Trophoblast cell (in vitro differentiated cells and primary cell): ENCODE data around the gene MED13L.

Experiments
- DNase-seq, 2 donors: peaks; one replicate each; pipeline ENCODE4 v3.0.0-alpha.2; 2016
- H2AFZ ChIP-seq: 2 replicates; pipeline ENCODE4 v1.6.1; 2013; ENCODE audit warnings: low read length, moderate library complexity, mild to moderate bottlenecking; ENCODE audit not compliant: insufficient read depth, poor library complexity
- H2AK5ac ChIP-seq: 2 replicates; pipeline ENCODE4 v1.6.1; 2013; ENCODE audit warnings: mild to moderate bottlenecking, low read length
- H2BK120ac ChIP-seq: 2 replicates; pipeline ENCODE4 v1.6.1; 2013; ENCODE audit warnings: low read length, mild to moderate bottlenecking, moderate library complexity; ENCODE audit not compliant: insufficient read depth, poor library complexity
- H2BK12ac ChIP-seq: 2 replicates; pipeline ENCODE4 v1.6.1; 2013; ENCODE audit warnings: mild to moderate bottlenecking, low read length, moderate library complexity
- H2BK5ac ChIP-seq: 2 replicates; pipeline ENCODE4 v1.6.1; 2013; ENCODE audit warnings: low read length, low read depth, moderate library complexity, mild to moderate bottlenecking; ENCODE audit not compliant: poor library complexity
- H3K14ac ChIP-seq: 2 replicates; pipeline ENCODE4 v1.6.1; 2013; ENCODE audit warnings: mild to moderate bottlenecking, low read length
- H3K18ac ChIP-seq: 2 replicates; pipeline ENCODE4 v1.6.1; 2013; ENCODE audit warnings: mild to moderate bottlenecking, low read length
- H3K23ac ChIP-seq: 2 replicates; pipeline ENCODE4 v1.6.1; 2013; ENCODE audit warnings: low read length
- H3K27ac ChIP-seq: 2 replicates; pipeline ENCODE4 v1.5.1; 2013; ENCODE audit warnings: low read depth, mild to moderate bottlenecking, inconsistent platforms, low read length, moderate library complexity
- H3K27me3 ChIP-seq: 2 replicates; pipeline ENCODE4 v1.6.1; 2013; ENCODE audit warnings: inconsistent platforms, mild to moderate bottlenecking, low read length, moderate library complexity; ENCODE audit not compliant: insufficient read depth
- H3K36me3 ChIP-seq, 2 experiments: 1 replicate in 1 of 2; 2 replicates in 1 of 2; pipeline ENCODE4 v1.6.1; 2013; ENCODE audit warnings: low read length in 2 of 2, mild to moderate bottlenecking in 2 of 2, moderate library complexity in 1 of 2; ENCODE audit not compliant: insufficient read depth in 2 of 2, control insufficient read depth in 1 of 2
- H3K4ac ChIP-seq: 2 replicates; pipeline ENCODE4 v1.6.1; 2013; ENCODE audit warnings: low read depth, mild to moderate bottlenecking, low read length, moderate library complexity
- H3K4me1 ChIP-seq, 2 experiments: 1 replicate in 1 of 2; 2 replicates in 1 of 2; pipeline ENCODE4 v1.6.1; 2013; ENCODE audit warnings: low read length in 2 of 2, mild to moderate bottlenecking in 2 of 2, moderate library complexity in 1 of 2; ENCODE audit not compliant: insufficient read depth in 2 of 2, control insufficient read depth in 1 of 2
- H3K4me2 ChIP-seq: 2 replicates; pipeline ENCODE4 v1.6.1; 2013; ENCODE audit warnings: inconsistent platforms, mild to moderate bottlenecking, low read length, moderate library complexity
- H3K4me3 ChIP-seq: 2 replicates; pipeline ENCODE4 v1.5.1; 2013; ENCODE audit warnings: mild to moderate bottlenecking, low read depth, low read length, inconsistent platforms
- H3K79me1 ChIP-seq: one replicate; pipeline ENCODE4 v1.6.1; 2013; ENCODE audit warnings: low read length
- H3K79me2 ChIP-seq: 2 replicates; pipeline ENCODE4 v1.6.1; 2013; ENCODE audit warnings: low read length, mild to moderate bottlenecking; ENCODE audit not compliant: control insufficient read depth, insufficient read depth, poor library complexity
- H3K9ac ChIP-seq: 2 replicates; pipeline ENCODE4 v1.6.1; 2013; ENCODE audit warnings: mild to moderate bottlenecking, low read length
- H3K9me3 ChIP-seq: 2 replicates; pipeline ENCODE4 v1.6.1; 2013; ENCODE audit warnings: low read depth, mild to moderate bottlenecking, control low read depth, inconsistent platforms, low read length; ENCODE audit not compliant: insufficient read depth
- H4K12ac ChIP-seq: 2 replicates; pipeline ENCODE4 v1.6.1; 2013; ENCODE audit warnings: low read depth, mild to moderate bottlenecking, low read length, moderate library complexity
- H4K8ac ChIP-seq: 2 replicates; pipeline ENCODE4 v1.6.1; 2013; ENCODE audit warnings: low read depth, mild to moderate bottlenecking, low read length, moderate library complexity
- H4K91ac ChIP-seq: one replicate; pipeline ENCODE4 v1.6.1; 2013; ENCODE audit warnings: low read depth, mild to moderate bottlenecking, low read length, moderate library complexity
- WGBS: extraction: QIAGEN DNeasy Blood & Tissue Kit; methylation state at CpG from one replicate; pipeline ENCODE4 v1.1.7; 2013; ENCODE audit warnings: missing lambda C conversion rate; ENCODE audit not compliant: insufficient read length, insufficient coverage; ENCODE audit errors: extremely low coverage; 5-methylcytosine and 5-hydroxymethylcytosine counted together

Gene MED13L

DNA sequence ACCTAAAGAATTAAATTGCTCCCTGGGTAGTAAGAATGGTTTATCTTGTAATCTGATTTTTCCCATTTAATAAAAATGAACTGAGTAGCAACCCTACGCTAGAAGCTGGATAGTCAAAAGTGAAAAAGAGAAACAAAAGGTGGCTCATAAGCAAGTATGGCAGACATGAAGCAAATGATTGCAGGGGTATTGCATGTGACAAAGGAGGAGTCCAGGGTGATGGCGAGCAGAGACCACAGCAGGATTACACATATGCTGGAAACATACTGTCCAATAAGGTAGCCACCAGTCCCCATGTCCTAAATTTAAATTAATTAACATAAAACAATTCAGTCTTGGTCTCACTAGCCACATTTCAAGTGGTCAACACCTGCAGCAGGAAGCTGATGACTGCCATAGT is 283.8 kb downstream of the MED13L start:
- no peak for DNase-seq
- Histone ChIP-seq H3K4me2 (no peak overlapping the region), H3K79me1 (no peaks in the 10 kb centered on the region), H3K18ac (no peak overlapping the region), H3K27ac (no peak overlapping the region), H2BK12ac (no peak overlapping the region), H3K9ac (no peak overlapping the region), H3K4me1 (no peaks in the 10 kb centered on the region), H2AFZ (no peak overlapping the region), H3K9me3 (no peaks in the 10 kb centered on the region), H3K14ac (no peak overlapping the region), H4K12ac (no peak overlapping the region), H3K36me3 (peaks cover 31 to 36% of the 10 kb centered on the region in 2 experiments), H3K4me3 (no peak overlapping the region), H3K79me2 (no peaks in the 10 kb centered on the region), H3K27me3 (no peaks in the 10 kb centered on the region), H2BK5ac (no peak overlapping the region), H3K23ac (no peak overlapping the region), H2BK120ac (no peak overlapping the region), H4K8ac (no peak overlapping the region), H3K4ac (no peak overlapping the region), H2AK5ac (no peak overlapping the region), H4K91ac (no peak overlapping the region)
- no CpG with 5 or more reads among the region's 2 CpGs for WGBS

DNA sequence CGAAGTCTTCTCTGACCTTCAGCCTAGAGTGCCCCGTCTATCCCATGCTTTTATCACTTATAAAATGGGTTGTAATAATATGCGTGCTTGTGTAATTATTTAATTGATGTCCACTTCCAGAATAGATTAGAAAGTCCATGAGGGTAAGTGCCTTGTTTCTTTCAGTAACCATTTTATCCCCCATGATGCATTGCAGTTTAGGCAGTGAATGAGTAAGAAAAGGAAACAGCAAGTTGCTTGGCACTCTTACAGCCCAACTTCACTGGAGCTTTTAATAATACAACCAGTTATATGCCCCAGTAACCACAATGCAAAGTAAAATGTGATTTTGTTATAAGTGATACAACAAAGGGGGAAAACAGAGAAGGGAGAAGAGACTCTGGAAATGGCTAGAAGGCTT is 287.3 kb downstream of the MED13L start:
- no peak overlapping the region for H4K8ac ChIP-seq
- no peak overlapping the region for H3K4me3 ChIP-seq
- no peak overlapping the region for H3K4ac ChIP-seq
- no peak overlapping the region for H2BK12ac ChIP-seq
- no peak overlapping the region for H3K23ac ChIP-seq
- no peaks in the 10 kb centered on the region for H3K4me1 ChIP-seq
- H2AK5ac ChIP-seq, result no peak overlapping the region
- H3K79me2 ChIP-seq, result no peaks in the 10 kb centered on the region
- no peak overlapping the region for H2AFZ ChIP-seq
- no peak overlapping the region for H2BK120ac ChIP-seq
- H4K91ac ChIP-seq, result no peak overlapping the region
- H2BK5ac ChIP-seq, result no peak overlapping the region
- peaks cover 24 to 29% of the 10 kb centered on the region in 2 experiments for H3K36me3 ChIP-seq
- H3K79me1 ChIP-seq, result no peaks in the 10 kb centered on the region
- no CpG with 5 or more reads among the region's 3 CpGs for WGBS
- H3K9me3 ChIP-seq, result no peaks in the 10 kb centered on the region
- H4K12ac ChIP-seq, result no peak overlapping the region
- H3K27me3 ChIP-seq, result no peaks in the 10 kb centered on the region
- no peak overlapping the region for H3K27ac ChIP-seq
- no peak for DNase-seq
- no peak overlapping the region for H3K14ac ChIP-seq
- H3K9ac ChIP-seq, result no peak overlapping the region
- no peak overlapping the region for H3K4me2 ChIP-seq
- H3K18ac ChIP-seq, result no peak overlapping the region

DNA sequence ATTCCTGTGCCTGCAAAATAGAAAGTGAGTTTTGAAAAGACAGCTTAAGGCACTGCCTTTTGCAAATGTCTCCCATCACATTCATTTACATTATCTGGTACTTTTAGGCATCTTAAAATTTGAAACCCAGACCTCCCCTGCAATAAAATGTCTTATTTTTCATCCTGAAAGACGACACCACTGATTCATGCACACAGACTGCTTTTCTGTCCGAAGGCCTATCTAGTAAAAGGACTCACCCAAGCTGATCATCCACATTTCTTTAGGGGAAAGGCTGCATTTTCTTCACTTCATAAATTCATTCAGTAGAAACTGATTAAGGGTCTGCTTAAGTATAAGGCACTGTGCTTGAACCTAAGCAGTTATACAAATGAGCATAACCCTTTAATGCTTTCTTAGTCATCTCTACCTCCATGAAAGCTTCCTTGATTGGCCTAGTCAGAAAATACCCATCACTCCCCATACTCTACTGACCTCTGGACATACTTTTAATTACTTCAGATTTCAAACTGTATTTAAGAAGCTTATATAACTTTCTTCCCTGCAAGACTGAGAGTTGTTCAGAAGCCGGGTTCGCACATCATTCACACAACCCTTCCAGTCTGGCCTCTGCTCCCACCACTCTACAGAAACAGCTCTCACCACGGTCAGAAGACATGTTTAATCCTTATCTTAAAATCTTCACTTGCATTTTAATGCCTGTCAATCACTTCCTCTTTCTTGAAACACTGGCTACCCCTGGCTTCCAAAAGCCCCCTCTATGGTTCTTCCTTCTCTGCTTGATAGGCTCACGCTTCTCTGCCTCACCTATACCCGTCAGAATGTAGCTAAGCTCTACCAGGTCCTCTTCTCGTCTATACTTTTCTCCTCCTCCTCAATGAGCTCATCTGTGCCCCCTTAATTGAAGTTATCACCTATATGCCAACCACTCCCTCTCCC is 288.6 kb downstream of the MED13L start:
- Histone ChIP-seq H3K4me3 (no peak overlapping the region), H3K4me1 (no peaks in the 10 kb centered on the region), H2AFZ (no peak overlapping the region), H3K9ac (no peak overlapping the region), H4K8ac (no peak overlapping the region), H3K27ac (no peak overlapping the region), H3K4me2 (no peak overlapping the region), H3K36me3 (peaks cover 20 to 26% of the 10 kb centered on the region in 2 experiments), H4K12ac (no peak overlapping the region), H2BK120ac (no peak overlapping the region), H2BK12ac (no peak overlapping the region), H3K27me3 (no peaks in the 10 kb centered on the region), H2BK5ac (no peak overlapping the region), H2AK5ac (no peak overlapping the region), H3K23ac (no peak overlapping the region), H3K4ac (no peak overlapping the region), H3K9me3 (no peaks in the 10 kb centered on the region), H3K79me1 (no peaks in the 10 kb centered on the region), H3K14ac (no peak overlapping the region), H3K79me2 (no peaks in the 10 kb centered on the region), H3K18ac (no peak overlapping the region), H4K91ac (no peak overlapping the region)
- no CpG with 5 or more reads among the region's 8 CpGs for WGBS
- no peak for DNase-seq

DNA sequence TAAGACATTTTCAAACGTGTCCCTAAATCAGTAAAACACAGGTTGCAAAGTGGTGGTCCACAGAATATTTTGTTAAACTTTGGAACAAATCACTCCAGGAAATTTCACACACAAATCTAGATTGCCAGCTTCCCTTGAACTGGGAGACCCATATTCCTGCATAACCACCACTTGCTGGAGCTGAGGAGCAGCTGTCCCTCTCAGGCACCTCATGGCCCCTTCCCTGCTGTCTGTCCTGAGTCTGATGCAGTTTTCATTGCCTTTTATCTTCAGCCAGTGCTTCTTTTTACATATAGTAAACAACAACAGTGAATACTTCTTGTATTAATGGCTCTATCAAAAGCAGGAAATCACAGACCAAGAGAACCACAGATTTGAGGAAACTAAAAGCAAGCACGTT is 289.3 kb downstream of the MED13L start:
- Histone ChIP-seq H3K79me2 (no peaks in the 10 kb centered on the region), H4K8ac (no peak overlapping the region), H2BK120ac (no peak overlapping the region), H3K4me1 (no peaks in the 10 kb centered on the region), H4K91ac (no peak overlapping the region), H2AFZ (no peak overlapping the region), H3K27ac (no peak overlapping the region), H3K18ac (no peak overlapping the region), H3K36me3 (peaks cover 22 to 25% of the 10 kb centered on the region in 2 experiments), H3K23ac (no peak overlapping the region), H3K4me2 (no peak overlapping the region), H3K9ac (no peak overlapping the region), H4K12ac (no peak overlapping the region), H3K79me1 (no peaks in the 10 kb centered on the region), H3K9me3 (no peaks in the 10 kb centered on the region), H2BK12ac (no peak overlapping the region), H3K4me3 (no peak overlapping the region), H3K14ac (no peak overlapping the region), H2AK5ac (no peak overlapping the region), H3K4ac (no peak overlapping the region), H3K27me3 (no peaks in the 10 kb centered on the region), H2BK5ac (no peak overlapping the region)
- no peak for DNase-seq
- no CpG with 5 or more reads among the region's 2 CpGs for WGBS
